HG03095 (cell line): ENCODE measurements around the gene BANP.
"Not testable (repeated sequence)": the region's sequence is repeated elsewhere in the genome, so short reads cannot be mapped to it uniquely, and the experiment has no call there.

Source experiments
- ATAC-seq: cut with Tn5 transposase; IDR thresholded peaks from one replicate; pipeline ENCODE4 v1.9.1; 2021; ENCODE audit warnings: moderate library complexity; ENCODE audit not compliant: unreplicated experiment

The BANP gene

DNA sequence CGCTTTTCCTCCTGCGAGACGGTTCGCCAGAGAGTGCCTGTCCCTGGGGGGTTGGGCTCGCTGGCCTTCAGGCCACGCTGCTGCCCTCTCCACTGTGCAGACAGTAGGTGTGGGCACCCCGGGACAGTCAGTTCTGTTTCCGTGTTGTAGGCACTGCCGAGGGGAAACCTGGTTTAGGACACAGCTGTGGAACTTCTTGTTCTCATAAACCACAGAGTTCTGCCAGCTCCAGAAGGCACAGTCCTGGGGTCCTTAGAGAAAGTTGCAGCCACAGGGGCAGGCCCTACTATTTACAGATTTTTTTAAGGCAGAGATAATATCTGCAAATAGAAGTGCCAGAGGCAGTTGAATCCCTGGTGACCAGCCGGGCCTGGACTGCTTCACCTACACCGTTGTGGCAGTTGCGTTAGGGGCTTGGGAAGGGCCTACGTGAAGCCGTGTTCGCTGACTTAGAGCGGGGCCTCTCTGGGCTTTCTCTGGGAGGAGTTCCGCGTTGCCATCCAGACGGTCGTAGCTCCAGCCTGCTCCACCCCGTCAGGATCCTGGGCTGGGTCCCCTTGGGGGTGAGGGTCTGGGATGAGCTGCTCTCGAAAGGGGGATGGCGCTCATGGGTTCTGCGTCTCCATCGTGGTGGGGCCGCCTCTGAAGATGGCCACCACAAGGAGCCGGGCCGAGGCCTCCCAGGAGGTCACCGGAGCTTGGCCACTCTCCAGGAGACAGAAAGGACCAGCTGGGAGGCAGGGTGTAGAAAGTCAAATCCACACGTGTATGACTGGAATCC is 126.3 kb downstream of the BANP start:
- ATAC-seq = no peak

DNA sequence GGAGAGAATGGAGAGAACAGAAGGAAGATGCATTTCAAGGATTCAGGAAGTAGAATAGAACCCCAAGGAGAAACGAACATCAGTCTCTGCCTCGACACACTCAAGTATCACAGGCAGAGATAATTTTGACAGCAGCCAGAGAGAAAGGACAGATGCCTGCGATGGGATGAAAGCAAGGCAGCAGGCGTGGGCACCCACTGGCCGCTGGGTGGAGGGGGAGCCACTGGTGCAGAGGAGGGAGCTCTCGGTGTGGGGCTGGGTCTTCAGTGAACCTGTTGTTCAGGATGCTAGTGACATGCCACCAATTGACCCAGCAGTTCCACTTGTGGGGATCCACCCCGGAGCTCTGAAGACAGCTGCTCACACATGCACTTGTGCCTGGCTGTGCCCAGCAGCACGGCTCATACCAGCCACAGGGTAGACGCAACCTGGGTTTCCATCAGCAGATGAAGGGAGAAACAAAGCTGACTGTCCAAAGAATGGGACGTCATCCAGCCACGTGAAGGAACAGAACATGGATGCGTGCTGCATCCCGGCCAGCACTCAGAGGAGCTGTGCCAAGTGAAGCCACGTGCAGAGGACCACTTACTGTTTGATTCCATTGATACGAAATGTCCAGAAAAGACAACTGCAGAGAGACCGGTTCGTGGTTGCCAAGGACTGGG is 127.0 kb downstream of the BANP start:
- ATAC-seq = no peak

DNA sequence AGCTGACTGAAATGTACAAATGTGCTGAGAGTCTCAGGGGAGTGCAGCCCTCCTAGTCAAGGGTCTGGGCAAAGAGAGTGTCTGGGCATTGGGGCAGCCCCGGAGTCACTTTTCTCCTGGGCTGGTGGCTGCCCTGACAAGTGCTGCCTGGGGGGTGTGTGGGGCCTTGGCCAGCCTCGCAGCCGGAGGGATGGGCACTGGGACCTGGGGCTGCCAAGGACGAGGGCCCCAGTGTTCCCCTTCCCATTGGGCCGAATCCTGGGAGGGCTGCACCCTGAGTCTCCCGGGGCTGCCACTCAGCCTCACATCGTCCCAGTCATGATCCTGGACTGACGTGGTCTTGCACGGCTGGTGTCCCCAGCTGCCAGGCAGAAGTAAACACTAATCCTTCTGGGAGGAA is 132.3 kb downstream of the BANP start:
- ATAC-seq = no peak

DNA sequence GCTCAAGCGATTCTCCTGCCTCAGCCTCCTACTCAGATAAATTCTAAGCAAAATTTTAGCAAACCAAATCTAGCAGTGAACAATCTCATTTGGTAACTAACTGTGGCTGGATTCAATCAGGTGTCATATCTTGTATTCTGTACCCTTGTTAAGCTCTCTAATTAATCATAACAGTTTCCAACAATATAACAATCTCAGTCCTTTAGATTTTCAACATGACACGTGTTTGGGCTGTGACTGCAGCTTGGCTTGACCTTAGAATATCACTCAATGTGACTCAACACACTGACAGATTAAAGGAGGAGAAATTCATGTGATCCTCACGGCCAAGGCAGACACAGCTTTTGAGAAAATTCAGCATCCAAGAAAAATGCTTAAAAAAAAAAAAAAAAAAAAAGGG is 133.6 kb downstream of the BANP start:
- ATAC-seq = no peak

DNA sequence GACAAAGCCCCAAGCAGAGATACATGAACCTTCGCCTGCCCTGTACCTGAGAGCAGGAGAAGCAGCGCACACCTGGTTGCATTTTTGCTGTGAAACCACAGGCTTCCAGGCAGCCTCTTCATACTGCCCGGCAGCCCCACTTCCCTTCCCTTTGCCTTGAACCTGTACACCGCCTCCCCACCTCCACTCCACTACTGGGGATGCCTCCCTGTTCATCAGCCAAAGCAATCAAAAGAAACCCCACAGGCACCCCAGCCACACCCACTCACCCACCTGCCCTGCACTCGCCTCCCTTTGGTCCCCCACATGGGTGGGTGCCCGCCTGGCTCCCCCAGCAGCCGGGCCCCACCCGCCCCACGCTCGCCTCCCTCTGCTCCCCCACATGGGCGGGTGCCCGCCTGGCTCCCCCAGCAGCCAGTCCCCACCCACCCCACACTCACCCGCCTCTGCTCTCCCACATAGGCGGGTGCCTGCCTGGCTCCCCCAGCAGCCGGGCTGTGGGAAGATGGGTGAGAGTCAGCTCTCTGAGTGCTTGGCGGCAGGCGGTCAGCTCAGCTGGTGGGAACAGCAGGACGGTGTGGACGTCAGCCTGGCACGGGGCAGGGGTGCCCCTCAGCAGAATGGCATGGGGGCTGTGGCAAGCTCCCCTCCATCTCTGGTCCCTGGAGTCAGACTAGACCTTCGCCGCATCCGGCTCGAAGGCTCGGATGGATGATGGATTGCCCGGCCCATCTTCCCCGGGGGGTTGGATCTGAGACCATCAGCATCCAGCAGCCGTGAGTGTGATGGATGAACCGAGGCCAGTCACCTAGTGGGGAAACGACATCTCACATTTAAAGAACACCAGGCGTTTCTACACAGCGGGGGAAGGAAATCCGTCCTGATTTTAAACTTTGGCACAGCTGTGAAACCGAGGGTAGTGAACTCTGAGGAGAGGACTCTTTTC is 135.6 kb downstream of the BANP start:
- no peak for ATAC-seq

DNA sequence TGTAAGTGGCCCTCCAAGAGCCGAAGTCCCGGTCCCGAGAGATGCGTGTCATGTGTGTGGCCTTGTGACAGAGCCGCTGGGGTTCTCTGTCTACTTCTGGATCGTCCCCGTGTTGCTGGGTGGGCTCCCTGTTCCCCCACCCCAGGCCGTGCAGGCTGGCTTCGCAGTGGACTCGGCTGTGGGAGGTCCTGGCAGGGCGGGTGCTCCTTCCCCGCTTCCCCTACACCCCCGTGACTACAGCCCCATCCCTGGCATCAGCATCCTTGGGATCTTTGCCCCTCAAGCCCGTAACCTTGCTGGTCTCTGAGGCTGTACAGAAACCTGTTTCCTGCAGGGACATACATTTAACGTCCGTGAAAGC is 136.3 kb downstream of the BANP start:
- ATAC-seq = no peak

DNA sequence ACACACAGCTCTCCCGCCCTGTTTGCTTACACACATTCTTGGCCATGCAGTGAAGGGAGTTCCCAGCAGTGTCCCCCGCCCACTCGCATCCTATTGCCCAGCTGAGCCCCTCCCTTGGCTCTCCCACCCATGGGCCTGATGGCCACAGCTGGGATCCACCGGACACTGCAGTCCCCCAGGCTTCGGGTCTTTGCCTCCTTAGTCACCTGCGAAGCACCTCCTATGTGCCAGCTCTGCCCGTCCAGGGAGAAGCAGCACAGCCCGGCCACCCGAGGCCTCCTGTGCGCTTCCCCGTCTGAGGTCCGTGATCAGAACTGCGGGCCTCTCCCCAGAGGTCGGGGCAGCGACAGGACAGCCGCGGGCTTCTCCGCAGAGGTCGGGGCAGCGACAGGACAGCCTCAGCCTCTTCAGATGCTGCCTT is 136.9 kb downstream of the BANP start:
- no peak for ATAC-seq

DNA sequence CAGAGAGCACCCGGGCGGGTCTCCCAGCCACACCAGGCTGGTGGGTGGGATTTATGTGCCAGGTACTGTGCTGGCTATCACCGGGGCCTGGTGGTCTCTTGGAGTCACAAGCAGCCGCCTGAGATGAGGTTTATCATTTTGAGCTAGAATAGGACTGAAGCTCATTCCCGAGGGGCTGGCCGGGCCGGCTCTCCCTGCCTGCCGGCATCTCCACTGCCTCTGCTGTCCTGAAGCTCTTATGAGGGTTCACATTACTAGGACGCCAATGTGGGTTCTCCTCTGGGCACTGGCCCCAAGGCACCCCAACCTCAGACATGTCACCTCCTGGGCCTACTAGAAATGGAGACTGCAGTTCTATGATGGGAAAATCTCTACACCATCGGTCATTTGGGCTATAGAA is 137.4 kb downstream of the BANP start:
- ATAC-seq = not testable (repeated sequence)

DNA sequence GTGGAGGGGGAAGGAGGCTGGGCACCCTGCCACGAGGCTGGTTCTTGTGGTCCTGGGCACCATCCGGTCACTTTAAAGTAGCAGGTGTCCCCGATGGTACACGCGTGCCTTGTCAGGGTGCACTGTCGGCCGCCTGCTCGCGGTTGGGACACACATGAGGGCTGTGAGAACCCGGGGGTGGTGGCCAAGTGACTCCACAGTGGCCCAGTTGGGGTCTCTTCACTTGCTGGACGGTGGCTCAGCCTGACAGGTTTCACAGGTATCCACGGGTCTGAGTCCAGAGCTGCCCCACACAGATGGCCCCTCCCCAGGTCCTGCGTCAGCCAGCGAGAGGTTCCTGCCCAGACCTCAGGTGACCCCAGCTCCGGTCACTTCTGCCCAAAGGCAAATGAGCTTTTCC is 137.8 kb downstream of the BANP start:
- ATAC-seq = not testable (repeated sequence)

DNA sequence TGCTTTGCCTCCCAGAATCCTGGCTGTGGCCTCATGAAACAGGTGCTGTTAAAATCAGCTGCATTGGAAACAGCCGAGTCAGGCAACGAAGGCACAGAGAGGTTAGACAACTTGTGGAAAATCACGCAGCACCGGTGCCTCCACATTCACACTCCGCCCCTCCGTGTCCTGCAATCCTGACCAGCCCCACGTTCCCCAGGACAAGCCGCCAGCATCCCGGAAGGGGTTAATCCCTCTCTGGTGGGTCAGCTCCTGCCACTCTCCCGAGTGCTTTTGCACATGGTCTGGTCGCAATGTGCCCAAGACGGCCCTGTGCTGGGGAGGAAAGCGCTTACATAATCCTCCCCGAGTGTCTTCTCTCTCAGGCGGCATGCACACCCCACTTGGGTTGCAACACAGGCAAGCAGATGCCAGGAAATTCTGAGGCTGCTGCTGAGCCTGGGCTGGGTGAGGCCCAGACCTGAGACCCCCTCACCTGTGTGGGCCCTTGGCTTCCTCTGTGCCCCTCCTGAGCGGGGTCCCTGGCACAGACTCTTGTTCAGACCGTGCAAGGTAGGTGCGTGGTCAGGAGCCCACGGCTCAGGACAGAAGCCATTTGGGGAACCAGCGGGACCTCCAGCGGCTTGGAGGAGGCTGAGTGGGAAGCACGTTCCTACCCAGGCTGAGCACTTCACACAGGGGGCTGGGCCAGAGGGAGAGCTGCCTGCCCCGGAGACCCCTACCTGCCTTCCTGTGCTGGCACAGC is 138.6 kb downstream of the BANP start:
- ATAC-seq = not testable (repeated sequence)

DNA sequence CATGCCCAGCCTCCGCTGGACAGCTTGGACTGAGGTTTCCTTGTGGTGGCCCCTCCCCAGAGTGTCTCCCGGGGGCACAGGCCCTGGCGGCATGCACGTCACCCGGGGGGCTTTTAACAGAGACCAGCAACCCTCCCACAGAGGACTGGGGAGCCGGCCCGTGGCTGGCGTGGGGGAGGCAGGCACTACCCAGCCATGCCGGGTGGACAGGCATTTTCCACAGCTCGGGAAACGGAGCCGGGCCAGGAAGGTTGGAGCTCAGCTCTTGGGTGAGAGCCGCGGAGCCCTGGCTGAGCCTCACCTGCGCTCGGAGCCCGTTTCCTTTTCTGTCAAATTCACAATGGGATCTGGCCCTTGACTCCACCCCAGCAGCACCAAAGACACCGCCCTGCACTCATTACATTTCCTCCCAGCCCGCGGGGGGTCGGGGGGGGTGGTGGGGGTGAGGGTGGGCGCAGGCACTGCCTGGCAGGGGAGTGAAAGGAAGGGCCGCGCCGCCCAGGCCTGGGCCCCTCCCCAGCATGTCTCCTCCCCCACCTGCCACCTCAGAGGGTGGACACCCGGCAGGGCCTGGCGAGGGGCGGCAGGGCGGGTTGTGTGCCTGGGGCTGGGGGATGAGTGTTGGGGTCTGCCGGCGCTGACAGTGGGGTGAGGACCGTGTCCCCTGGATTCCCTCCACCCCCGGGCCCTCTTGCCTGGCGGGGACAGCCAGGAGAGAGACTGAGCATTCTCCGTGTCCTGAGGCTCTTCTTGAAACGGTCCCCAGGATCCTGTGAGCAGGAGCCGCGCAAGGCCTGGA is 139.3 kb downstream of the BANP start:
- ATAC-seq = not testable (repeated sequence)

DNA sequence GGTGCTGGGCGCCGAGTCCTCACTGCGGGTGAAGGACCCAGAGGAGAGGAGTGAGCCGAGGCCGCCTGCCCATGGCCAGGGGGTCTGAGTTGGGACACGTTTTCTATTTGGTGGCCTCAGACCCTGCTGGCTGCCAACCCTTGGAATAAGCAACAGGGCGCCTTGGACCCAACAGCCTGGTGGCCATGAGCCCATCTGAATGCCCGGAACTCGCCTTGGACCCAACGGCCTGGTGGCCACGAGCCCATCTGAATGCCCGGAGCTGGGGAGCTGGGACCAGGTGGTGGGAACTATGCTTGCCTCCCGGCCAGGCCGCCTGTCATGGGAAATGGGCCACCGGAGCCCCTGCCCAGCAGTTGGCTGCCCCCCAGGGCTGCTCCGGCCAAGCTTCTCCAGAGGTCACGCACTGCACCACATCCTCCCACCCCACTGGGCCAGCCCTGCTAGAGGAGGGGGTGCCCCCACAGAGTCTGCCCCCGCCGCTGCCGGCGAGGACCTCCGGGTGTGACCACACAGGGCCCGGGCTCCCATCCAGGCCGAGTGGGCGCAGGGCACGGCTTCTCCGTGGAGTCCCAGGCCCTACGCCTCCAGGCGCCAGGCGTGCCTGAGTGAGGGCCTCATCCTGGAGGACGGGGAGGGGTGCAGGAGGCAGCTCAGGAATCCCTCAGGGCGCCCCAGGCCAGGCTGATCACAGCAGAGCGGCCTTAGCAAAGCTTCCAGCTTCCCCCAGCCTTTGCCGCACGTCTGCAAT is 140.2 kb downstream of the BANP start:
- ATAC-seq = not testable (repeated sequence)

DNA sequence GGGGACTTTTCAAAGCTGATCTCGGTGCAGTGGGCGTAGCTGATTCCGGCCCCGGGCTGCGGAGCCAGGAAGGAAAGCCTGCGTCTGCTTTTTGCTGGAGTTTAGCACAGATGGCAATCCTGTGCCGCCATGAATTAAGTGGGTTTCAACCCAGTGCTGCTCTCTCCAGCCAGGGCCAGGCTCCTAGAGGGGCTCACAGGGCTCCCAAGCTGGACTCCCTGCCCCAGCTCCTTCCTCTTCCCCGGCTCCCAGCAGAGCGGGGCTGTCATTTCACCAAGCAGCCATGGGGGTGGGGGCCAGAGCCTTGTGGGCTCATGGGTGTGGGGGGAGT is 140.7 kb downstream of the BANP start:
- not testable (repeated sequence) for ATAC-seq

DNA sequence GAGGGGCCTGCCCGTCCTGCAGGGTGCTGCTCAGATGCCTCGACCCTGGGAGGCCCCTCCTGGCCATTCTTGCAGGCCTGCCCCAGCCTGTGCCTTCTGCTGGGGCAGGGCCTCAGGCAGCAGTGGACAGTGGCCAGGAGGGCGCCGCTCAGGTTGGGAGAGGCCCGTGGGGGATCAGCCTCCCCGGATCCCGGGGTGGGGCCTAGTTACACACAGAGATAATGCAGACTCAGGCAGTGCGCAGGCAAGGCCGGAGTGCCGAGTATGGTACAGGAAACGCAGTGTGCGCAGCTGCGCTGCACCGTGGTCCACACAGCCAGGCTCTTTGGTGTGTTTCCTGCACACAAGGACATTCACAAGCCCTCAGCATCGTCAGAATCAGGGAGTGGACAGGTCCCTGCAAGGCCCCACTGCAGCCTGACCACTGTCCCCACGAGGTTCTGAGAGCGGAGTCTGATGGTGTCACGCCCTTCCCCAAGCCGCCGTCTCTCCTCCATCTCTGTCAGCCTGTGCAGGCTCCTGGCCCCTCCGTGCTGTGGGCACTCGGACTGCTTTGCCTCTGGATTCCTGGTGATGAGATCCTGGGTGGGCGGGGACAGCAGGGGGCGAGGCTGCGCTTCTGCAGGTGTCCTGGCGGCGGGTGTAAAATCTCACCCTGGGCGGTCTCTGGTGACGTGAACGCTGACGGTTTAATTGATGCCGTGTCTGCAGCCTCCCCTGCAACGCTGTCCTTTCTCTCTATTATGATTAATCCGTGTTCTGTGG is 141.7 kb downstream of the BANP start:
- ATAC-seq = not testable (repeated sequence)

DNA sequence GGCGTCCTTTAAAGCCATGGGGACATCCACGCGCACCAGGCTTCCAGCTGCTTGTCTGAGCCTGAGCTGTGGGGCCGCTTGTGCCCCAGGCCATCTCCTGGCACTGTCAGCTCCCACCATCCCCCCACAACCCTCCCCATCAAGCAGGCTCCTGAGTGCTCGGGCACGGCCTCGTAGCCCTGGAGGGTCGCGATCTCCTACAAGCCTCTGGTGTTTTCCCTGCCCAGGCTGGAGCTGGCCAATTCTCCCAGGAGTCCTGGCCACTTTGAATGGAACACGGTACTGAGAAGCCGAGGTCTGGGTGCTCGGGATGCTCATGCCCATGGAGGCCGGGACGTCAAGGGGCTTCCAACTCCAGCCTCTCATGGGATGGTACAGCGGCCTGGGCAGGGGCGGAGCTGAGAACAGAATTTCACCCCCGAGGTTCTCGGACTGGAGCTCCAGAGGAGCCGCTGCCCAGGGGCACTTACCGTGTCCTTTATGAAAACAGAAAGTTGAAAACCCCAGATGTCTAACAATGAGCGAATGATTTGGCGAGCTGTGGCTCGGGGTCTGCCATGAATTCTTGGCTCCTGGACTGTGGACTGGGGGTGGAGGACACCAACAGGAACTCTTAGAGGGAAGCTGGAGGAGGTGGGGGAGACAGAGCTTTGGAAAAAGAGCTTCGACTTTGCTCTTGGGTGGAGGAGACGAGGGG is 142.5 kb downstream of the BANP start:
- ATAC-seq = not testable (repeated sequence)

DNA sequence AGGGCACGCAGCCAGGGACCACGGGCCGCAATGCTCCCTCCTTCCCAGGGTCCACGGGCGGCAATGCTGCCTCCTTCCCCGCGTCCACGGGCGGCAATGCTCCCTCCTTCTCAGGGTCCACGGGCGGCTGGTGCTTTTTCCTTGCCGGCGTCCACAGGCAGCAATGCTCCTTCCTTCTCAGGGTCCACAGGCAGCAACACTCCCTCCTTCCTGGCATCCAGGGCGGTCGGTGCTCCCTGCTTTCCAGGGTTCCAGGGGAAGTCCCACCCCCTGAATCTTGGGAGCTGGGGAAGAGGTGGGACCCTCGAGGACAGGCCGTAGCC is 143.0 kb downstream of the BANP start:
- ATAC-seq = not testable (repeated sequence)

DNA sequence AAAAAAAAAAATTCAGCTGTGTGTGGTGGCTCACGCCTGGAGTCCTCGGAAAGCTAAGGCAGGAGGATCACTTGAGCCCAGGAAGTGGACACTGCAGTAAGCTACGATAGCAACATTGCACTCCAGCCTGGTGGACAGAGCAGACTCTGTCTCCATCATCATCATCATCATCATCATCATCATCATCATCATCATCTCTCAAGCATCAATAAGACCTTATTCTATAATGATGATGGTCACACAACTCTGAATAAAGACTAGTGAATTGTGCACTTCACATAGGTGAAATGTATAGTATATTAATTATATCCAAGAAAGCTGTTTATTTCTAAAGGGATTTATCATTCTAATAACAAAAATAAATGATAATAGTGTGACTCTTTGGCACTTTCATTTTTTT is 143.7 kb downstream of the BANP start:
- not testable (repeated sequence) for ATAC-seq

DNA sequence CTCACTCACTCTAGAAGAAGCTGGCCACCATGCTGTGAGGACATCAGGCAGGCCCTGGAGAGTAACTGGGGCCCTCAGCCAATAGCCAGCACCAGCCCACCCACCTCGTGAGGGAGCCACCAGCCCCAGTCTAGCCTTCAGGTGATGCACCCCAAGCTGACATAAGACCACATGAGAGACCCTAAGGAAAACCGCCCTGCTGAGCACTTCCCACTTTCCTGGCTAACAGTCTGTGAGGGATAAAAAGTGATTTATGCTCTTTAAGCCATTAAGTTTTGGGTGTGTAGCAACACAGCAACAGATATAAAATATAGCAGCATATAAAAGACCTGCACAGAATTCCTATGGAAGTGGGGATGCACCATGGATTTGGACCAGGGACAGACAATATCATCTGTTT is 145.4 kb downstream of the BANP start:
- not testable (repeated sequence) for ATAC-seq
